ENCODE data around the gene SCGB2A2.

DNA sequence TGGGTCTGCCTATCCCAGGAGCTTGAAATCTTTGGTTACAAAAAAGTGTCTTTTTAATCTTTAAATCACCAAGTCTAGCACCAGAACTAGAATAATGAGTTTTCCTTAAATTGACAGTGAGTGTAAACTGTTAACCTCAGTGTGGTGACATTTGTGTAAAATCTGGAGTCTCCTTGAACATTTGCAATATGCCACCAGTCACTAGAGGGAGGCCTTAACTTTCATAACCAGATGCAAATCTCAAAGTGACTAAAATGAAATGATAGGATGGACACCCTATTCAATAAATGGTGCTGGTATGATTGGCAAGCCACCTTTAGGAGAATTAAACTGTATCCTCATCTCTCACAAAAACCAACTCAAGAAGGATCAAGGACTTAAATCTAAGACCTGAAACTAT is 36.2 kb upstream of the SCGB2A2 start:
- TF ChIP-seq, protein P1, sequence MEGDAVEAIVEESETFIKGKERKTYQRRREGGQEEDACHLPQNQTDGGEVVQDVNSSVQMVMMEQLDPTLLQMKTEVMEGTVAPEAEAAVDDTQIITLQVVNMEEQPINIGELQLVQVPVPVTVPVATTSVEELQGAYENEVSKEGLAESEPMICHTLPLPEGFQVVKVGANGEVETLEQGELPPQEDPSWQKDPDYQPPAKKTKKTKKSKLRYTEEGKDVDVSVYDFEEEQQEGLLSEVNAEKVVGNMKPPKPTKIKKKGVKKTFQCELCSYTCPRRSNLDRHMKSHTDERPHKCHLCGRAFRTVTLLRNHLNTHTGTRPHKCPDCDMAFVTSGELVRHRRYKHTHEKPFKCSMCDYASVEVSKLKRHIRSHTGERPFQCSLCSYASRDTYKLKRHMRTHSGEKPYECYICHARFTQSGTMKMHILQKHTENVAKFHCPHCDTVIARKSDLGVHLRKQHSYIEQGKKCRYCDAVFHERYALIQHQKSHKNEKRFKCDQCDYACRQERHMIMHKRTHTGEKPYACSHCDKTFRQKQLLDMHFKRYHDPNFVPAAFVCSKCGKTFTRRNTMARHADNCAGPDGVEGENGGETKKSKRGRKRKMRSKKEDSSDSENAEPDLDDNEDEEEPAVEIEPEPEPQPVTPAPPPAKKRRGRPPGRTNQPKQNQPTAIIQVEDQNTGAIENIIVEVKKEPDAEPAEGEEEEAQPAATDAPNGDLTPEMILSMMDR (conservative IDR thresholded peaks at IDR 0.05; ENCODE audit: low read depth in 2 of 2): no peak; a peak in 1 of 4 replicates
- no peak for TF ChIP-seq ZNF114 (CRISPR knock-in tag; IDR thresholded peaks at IDR 0.05)

Data from GM23338 (cell line).